Measurements from ENCODE around the gene SUGP2. TPM values are rescaled to one million over a fixed set of nuclear protein-coding genes. Genes with fewer than 3 reads are reported as not detected.

SUGP2 gene
- total RNA-seq, 4 donors from 2014 or later, result 32.1 to 58.7 (median 38.7) TPM

- H3K36me3 ChIP-seq, result peaks cover 52% of the 10 kb centered on the region
- no peak overlapping the region for H3K4me3 ChIP-seq
- WGBS, result 84% methylated on average over 10 of the region's 16 CpGs
- TF ChIP-seq EP300 (IDR thresholded peaks at IDR 0.05), result no peak
- no peak for TF ChIP-seq POLR2A (IDR thresholded peaks at IDR 0.05)
- TF ChIP-seq CTCF (IDR thresholded peaks at IDR 0.05), result no peak
- no peak for TF ChIP-seq POLR2AphosphoS5 (IDR thresholded peaks at IDR 0.05)
- H3K27me3 ChIP-seq, result no peaks in the 10 kb centered on the region
- H3K4me1 ChIP-seq, result peaks cover 9% of the 10 kb centered on the region
- H3K27ac ChIP-seq, result no peak overlapping the region
- H3K9me3 ChIP-seq, result no peaks in the 10 kb centered on the region
- DNase-seq (ENCODE audit: low spot score in 2 of 2), result no peak
Observed at GRCh38 chr19:18991006-18991405, 42.3 kb downstream of the SUGP2 start.

GRCh38 chr19:18990128-18990708 is 43.1 kb downstream of the SUGP2 start:
- peaks cover 9% of the 10 kb centered on the region for H3K4me1 ChIP-seq
- DNase-seq (ENCODE audit: low spot score in 2 of 2), result no peak
- H3K36me3 ChIP-seq, result peaks cover 49% of the 10 kb centered on the region
- H3K4me3 ChIP-seq, result no peak overlapping the region
- WGBS, result 89% methylated on average over 3 of the region's 5 CpGs
- no peak overlapping the region for H3K27ac ChIP-seq
- H3K9me3 ChIP-seq, result no peaks in the 10 kb centered on the region
- no peaks in the 10 kb centered on the region for H3K27me3 ChIP-seq
- TF ChIP-seq POLR2AphosphoS5 (IDR thresholded peaks at IDR 0.05), result no peak
- no peak for TF ChIP-seq POLR2A (IDR thresholded peaks at IDR 0.05)
- TF ChIP-seq EP300 (IDR thresholded peaks at IDR 0.05), result no peak
- no peak for TF ChIP-seq CTCF (IDR thresholded peaks at IDR 0.05)

- no peak overlapping the region for H3K27ac ChIP-seq
- WGBS, result 46% methylated on average over 10 of the region's 10 CpGs
Observed at GRCh38 chr19:18989316-18989715, 44.0 kb downstream of the SUGP2 start.

GRCh38 chr19:18987456-18987855 is 45.9 kb downstream of the SUGP2 start:
- Histone ChIP-seq H3K4me1 (peaks cover 9% of the 10 kb centered on the region), H3K4me3 (no peak overlapping the region), H3K9me3 (no peaks in the 10 kb centered on the region), H3K27me3 (peaks cover 10% of the 10 kb centered on the region), H3K27ac (no peak overlapping the region), H3K36me3 (peaks cover 21% of the 10 kb centered on the region)
- WGBS, result 46% methylated on average over 4 of the region's 4 CpGs
- TF ChIP-seq CTCF (IDR thresholded peaks at IDR 0.05), result no peak
- no peak for DNase-seq (ENCODE audit: low spot score in 2 of 2)

More at GRCh38 chr19:18989316-18989715, 44.0 kb downstream of the SUGP2 start:
- no peak for DNase-seq (ENCODE audit: low spot score in 2 of 2)
- Histone ChIP-seq H3K36me3 (peaks cover 40% of the 10 kb centered on the region), H3K4me1 (peaks cover 9% of the 10 kb centered on the region), H3K4me3 (no peak overlapping the region), H3K9me3 (no peaks in the 10 kb centered on the region), H3K27me3 (peaks cover 3% of the 10 kb centered on the region)
- TF ChIP-seq POLR2AphosphoS5 (IDR thresholded peaks at IDR 0.05) (no peak), EP300 (IDR thresholded peaks at IDR 0.05) (no peak), POLR2A (IDR thresholded peaks at IDR 0.05) (no peak), CTCF (IDR thresholded peaks at IDR 0.05) (no peak)

GRCh38 chr19:18985257-18985656 is 48.1 kb downstream of the SUGP2 start:
- TF ChIP-seq POLR2A (IDR thresholded peaks at IDR 0.05) (no peak), CTCF (IDR thresholded peaks at IDR 0.05) (no peak), POLR2AphosphoS5 (IDR thresholded peaks at IDR 0.05) (no peak), EP300 (IDR thresholded peaks at IDR 0.05) (no peak)
- Histone ChIP-seq H3K27me3 (peaks cover 10% of the 10 kb centered on the region), H3K9me3 (no peaks in the 10 kb centered on the region), H3K4me1 (peaks cover 9% of the 10 kb centered on the region), H3K36me3 (peaks cover under 1% of the 10 kb centered on the region), H3K4me3 (no peak overlapping the region), H3K27ac (no peak overlapping the region)
- WGBS, result 39% methylated on average over 7 of the region's 7 CpGs
- DNase-seq (ENCODE audit: low spot score in 2 of 2), result no peak
